ENCODE data around the gene RHBDL1.

Gene RHBDL1

GRCh38 chr16:674968-675883 is at the start of gene RHBDL1:
Gene RHBDL1 (plus strand): TSS chr16:675671. CDS start chr16:675791, 120 bp downstream.
- FAIRE-seq: no peak

DNA sequence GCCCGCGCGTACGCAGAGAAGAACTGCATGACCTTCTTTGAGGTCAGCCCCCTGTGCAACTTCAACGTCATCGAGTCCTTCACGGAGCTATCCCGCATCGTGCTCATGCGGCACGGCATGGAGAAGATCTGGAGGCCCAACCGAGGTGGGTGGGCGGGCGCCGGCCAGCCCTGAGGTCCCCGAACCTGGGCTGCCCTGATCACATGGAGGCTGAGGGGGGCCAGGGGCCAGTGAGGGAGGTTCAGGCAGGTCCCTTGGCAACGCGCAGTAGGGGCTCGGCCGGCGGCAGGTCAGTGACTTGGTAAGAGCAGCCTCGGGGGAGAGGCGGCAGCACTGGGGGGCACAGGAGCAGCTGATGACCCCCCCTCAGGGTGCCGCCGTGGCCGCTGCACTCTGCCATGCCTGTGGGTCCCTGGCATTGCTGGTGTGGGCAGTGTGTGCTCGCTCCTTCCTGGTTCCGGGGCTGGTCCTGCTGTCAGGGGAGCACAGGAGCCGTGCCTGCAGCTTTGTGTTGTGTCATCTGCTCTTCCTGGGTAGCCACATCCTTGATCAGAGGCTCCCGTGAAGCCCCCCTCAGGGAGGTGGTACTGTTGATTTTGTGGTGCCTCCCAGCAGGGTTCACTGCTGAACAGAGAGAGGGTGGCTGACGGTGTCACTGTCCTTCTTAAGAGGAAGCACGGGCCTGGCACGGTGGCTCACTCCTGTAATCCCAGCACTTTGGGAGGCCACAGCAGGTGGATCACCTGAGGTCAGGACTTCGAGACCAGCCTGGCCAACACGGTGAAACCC is 49.3 kb upstream of the RHBDL1 start:
- FAIRE-seq: no peak

GRCh38 chr16:626787-627453 is 48.6 kb upstream of the RHBDL1 start:
- FAIRE-seq: no peak

GRCh38 chr16:627454-628239 is 47.8 kb upstream of the RHBDL1 start:
- FAIRE-seq: no peak

GRCh38 chr16:628321-629061 is 47.0 kb upstream of the RHBDL1 start:
- no peak for FAIRE-seq

DNA sequence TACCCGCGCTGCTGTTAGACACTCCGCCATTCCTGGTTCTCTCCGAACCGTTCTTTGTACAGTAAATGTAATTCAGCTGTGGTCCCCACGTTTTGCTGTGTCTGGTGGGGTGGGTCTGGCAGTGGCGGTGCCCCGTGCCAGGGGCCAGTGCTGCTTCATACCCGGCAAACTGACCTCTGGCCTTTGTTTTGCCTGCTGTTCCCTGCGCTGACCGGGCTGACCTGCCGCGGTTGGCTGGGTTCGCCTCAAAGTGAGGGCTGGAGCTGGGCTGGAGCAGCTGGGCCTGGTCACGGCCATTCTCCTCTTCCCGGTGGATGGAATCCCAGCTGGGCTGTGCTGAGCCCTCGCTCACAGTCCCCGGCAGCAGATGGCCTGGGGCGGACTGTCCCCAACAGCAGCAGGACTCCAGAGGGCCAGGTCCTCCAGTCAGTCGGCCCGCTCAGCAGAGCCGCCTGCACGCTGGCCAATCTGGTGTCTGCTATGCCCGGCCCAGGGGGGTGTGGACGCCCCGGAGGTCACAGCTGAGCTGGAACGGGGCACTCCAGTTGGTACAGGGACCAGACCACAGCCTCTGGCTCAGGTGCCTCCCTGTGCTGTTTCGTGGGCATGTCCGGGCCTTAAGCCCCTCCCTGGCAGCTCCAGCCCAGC is 46.2 kb upstream of the RHBDL1 start:
- no peak for FAIRE-seq

- FAIRE-seq: no peak
Observed at GRCh38 chr16:629833-630248, 45.6 kb upstream of the RHBDL1 start.

DNA sequence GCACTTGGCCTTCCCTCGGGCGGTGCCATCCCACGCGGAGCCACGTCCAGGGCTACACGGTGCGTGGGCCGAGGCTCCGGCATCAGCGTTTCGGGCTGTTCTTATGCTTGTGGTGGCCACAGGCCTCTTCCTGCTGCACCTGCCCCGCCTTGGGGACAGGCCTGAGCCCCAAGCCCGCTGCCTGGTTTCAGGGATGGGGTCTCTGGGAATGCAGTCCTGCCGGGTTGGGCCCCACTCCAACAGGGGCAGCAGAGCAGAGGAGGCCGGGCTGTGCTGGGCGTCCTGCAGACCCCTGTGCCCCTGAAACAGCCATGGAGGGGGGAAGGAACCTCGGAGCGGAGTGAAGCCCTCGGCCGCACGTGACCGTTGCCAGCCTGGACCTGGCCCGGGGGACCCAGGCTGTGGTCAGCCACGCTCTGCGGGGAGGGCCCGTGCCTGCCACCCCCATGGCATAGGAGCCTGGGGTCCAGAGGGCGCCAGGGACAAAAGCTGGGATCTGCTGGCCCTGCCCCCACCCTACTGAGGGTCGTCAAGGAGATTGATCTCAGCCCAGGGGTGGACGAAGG is 45.1 kb upstream of the RHBDL1 start:
- no peak for FAIRE-seq

- FAIRE-seq: no peak
Observed at GRCh38 chr16:630815-631405, 44.6 kb upstream of the RHBDL1 start, which contains the start of gene WFIKKN1. Gene WFIKKN1 (plus strand): TSS chr16:630985. CDS start chr16:631254, 269 bp downstream.

- FAIRE-seq: no peak
Observed at GRCh38 chr16:631808-632358, 43.6 kb upstream of the RHBDL1 start.

DNA sequence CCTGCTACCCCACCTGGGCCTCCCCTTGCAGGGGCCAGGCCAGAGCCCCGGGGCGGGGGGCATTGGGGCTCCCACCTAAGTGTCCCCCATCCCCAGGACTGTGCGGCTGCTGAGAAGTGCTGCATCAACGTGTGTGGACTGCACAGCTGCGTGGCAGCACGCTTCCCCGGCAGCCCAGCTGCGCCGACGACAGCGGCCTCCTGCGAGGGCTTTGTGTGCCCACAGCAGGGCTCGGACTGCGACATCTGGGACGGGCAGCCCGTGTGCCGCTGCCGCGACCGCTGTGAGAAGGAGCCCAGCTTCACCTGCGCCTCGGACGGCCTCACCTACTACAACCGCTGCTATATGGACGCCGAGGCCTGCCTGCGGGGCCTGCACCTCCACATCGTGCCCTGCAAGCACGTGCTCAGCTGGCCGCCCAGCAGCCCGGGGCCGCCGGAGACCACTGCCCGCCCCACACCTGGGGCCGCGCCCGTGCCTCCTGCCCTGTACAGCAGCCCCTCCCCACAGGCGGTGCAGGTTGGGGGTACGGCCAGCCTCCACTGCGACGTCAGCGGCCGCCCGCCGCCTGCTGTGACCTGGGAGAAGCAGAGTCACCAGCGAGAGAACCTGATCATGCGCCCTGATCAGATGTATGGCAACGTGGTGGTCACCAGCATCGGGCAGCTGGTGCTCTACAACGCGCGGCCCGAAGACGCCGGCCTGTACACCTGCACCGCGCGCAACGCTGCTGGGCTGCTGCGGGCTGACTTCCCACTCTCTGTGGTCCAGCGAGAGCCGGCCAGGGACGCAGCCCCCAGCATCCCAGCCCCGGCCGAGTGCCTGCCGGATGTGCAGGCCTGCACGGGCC is 42.8 kb upstream of the RHBDL1 start:
- FAIRE-seq: no peak

DNA sequence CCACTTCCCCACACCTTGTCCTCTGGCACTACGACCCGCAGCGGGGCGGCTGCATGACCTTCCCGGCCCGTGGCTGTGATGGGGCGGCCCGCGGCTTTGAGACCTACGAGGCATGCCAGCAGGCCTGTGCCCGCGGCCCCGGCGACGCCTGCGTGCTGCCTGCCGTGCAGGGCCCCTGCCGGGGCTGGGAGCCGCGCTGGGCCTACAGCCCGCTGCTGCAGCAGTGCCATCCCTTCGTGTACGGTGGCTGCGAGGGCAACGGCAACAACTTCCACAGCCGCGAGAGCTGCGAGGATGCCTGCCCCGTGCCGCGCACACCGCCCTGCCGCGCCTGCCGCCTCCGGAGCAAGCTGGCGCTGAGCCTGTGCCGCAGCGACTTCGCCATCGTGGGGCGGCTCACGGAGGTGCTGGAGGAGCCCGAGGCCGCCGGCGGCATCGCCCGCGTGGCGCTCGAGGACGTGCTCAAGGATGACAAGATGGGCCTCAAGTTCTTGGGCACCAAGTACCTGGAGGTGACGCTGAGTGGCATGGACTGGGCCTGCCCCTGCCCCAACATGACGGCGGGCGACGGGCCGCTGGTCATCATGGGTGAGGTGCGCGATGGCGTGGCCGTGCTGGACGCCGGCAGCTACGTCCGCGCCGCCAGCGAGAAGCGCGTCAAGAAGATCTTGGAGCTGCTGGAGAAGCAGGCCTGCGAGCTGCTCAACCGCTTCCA is 42.0 kb upstream of the RHBDL1 start:
- no peak for FAIRE-seq

DNA sequence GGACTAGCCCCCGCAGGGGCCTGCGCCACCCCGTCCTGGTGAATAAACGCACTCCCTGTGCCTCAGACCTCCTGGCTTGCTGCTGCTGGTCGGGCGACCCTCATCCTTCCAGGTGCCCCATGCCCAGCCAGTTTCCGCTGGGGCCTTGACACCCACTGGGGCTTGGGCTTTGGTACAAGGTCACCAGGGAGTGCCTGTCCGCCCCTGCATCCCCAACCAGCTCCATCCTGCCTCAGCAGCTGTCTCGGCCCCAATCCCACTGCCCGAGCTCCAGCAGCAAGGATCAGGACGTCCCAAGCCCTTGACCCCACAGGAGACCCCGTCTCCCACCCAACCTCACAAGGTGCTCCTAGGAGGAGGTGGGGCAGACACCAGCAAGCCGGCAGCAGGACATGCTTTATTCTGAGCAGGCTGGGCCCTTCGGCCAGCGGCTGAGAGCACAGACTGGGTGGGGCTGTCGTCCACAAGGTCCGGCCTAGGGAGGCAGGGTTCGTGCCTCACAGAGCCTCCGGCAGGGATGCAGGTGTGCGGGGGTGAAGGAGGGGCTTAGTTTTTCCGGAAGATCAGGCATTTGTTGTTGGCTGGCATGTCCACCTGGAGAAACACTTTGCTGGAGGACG is 41.3 kb upstream of the RHBDL1 start:
- no peak for FAIRE-seq

DNA sequence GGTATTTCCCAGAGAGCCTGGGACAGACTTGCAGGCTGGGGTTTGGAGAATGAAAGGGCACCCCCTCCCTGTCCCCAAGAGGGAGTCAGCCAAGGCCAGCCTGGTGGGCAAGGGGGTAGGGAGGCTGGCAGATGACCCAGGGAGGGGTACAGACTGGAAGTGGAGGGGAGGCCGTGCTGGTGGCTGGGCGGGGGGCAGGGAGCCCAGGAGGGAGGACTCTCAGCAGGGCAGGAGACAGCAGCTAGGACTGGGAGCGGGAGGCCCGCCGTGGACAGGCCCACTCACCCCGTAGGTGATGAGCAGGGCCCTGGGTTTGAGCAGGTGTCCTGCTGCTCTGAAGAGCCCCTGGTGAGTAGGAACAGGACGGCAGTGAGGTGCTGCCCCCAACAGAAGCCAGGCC is 40.5 kb upstream of the RHBDL1 start:
- no peak for FAIRE-seq

GRCh38 chr16:635573-636205 is 39.8 kb upstream of the RHBDL1 start:
- FAIRE-seq: no peak

- no peak for FAIRE-seq
Observed at GRCh38 chr16:636206-637080, 39.0 kb upstream of the RHBDL1 start, which contains the start of gene METTL26. Gene METTL26 (minus strand): TSS chr16:636305. CDS start chr16:636290, 15 bp downstream.

All from TTC549 (cell line).